GM18508 (cell line): ENCODE measurements around the gene DTX2.
"Not testable (repeated sequence)": the region's sequence is repeated elsewhere in the genome, so short reads cannot be mapped to it uniquely, and the experiment has no call there.

Experiments used
- ATAC-seq: cut with Tn5 transposase; IDR thresholded peaks from one replicate; pipeline ENCODE4 v1.9.1; 2021; ENCODE audit warnings: moderate number of reproducible peaks; ENCODE audit not compliant: insufficient read depth, unreplicated experiment

The DTX2 gene

GRCh38 chr7:76485822-76486610, 24.5 kb downstream of the DTX2 start:
- not testable (repeated sequence) for ATAC-seq

GRCh38 chr7:76486618-76487017, 25.1 kb downstream of the DTX2 start:
- ATAC-seq = peak; percentile 98

GRCh38 chr7:76487969-76488368, 26.5 kb downstream of the DTX2 start:
- ATAC-seq = not testable (repeated sequence)

- ATAC-seq = not testable (repeated sequence)
Measured at GRCh38 chr7:76492139-76492538, 30.6 kb downstream of the DTX2 start.

GRCh38 chr7:76495717-76496116, 34.2 kb downstream of the DTX2 start:
- ATAC-seq = not testable (repeated sequence)

- ATAC-seq = not testable (repeated sequence)
Measured at GRCh38 chr7:76497918-76498582, 36.5 kb downstream of the DTX2 start.

- not testable (repeated sequence) for ATAC-seq
Measured at GRCh38 chr7:76498583-76499200, 37.2 kb downstream of the DTX2 start.

- ATAC-seq = not testable (repeated sequence)
Measured at GRCh38 chr7:76499201-76499923, 37.9 kb downstream of the DTX2 start.

GRCh38 chr7:76499924-76500241, 38.4 kb downstream of the DTX2 start:
- ATAC-seq = not testable (repeated sequence)

- not testable (repeated sequence) for ATAC-seq
Measured at GRCh38 chr7:76502224-76502623, 40.7 kb downstream of the DTX2 start.

- ATAC-seq = not testable (repeated sequence)
Measured at GRCh38 chr7:76502836-76503235, 41.3 kb downstream of the DTX2 start.

- ATAC-seq = not testable (repeated sequence)
Measured at GRCh38 chr7:76503244-76503643, 41.7 kb downstream of the DTX2 start.

GRCh38 chr7:76504351-76505167, 43.0 kb downstream of the DTX2 start:
- ATAC-seq = not testable (repeated sequence)

- no peak for ATAC-seq
Measured at GRCh38 chr7:76505168-76506080, 43.9 kb downstream of the DTX2 start.

- no peak for ATAC-seq
Measured at GRCh38 chr7:76506081-76506440, 44.6 kb downstream of the DTX2 start.

GRCh38 chr7:76506643-76507042, 45.1 kb downstream of the DTX2 start:
- not testable (repeated sequence) for ATAC-seq

GRCh38 chr7:76507723-76508406, 46.4 kb downstream of the DTX2 start:
- ATAC-seq = no peak
